Smooth muscle cell (in vitro differentiated cells): ENCODE results near the gene SLC16A10. TPM values are rescaled to one million over a fixed set of nuclear protein-coding genes. Genes with fewer than 3 reads are reported as not detected.
A peak's percentile ranks its signal among the peaks of the same experiment; 100 is the strongest.

Experiments
- DNase-seq: peaks from one replicate; lab custom pipeline; 2025; ENCODE audit not compliant: unreplicated experiment; lab: John Stamatoyannopoulos, UW
- H2AFZ ChIP-seq: fragments of 200-600 bp; sonication (generic); 2 replicates; pipeline ENCODE4 v1.6.0; 2016; ENCODE audit warnings: antibody characterized with exemption, low read depth, mild to moderate bottlenecking
- H3F3A ChIP-seq: fragments of 200-600 bp; sonication (generic); 2 replicates; pipeline ENCODE4 v1.6.0; 2017; ENCODE audit warnings: antibody characterized with exemption, low read depth
- H3K27ac ChIP-seq: fragments of 200-600 bp; sonication (generic); 2 replicates; pipeline ENCODE4 v1.5.1; 2016; ENCODE audit warnings: low read depth, mild to moderate bottlenecking
- H3K27me3 ChIP-seq: fragments of 200-600 bp; sonication (generic); 2 replicates; pipeline ENCODE4 v1.6.1; 2016; ENCODE audit warnings: low read depth, mild to moderate bottlenecking
- H3K36me3 ChIP-seq: fragments of 200-600 bp; sonication (generic); 2 replicates; pipeline ENCODE4 v1.5.1; 2016; ENCODE audit warnings: low read depth
- H3K4me1 ChIP-seq: fragments of 200-600 bp; sonication (generic); 2 replicates; pipeline ENCODE4 v1.5.1; 2016; ENCODE audit warnings: low read depth
- H3K4me2 ChIP-seq: fragments of 200-600 bp; sonication (generic); 2 replicates; pipeline ENCODE4 v1.6.0; 2016; ENCODE audit warnings: mild to moderate bottlenecking
- H3K4me3 ChIP-seq: fragments of 200-600 bp; sonication (generic); 2 replicates; pipeline ENCODE4 v1.5.1; 2016; ENCODE audit warnings: mild to moderate bottlenecking
- H3K79me2 ChIP-seq: fragments of 200-600 bp; sonication (generic); 2 replicates; pipeline ENCODE4 v1.6.0; 2016; ENCODE audit warnings: low read depth, mild to moderate bottlenecking
- H3K9ac ChIP-seq: fragments of 200-600 bp; sonication (generic); 2 replicates; pipeline ENCODE4 v1.6.0; 2016; ENCODE audit warnings: low read depth
- H3K9me3 ChIP-seq: fragments of 200-600 bp; sonication (generic); replicated peaks from 2 replicates; pipeline ENCODE4 v1.5.1; 2016; ENCODE audit warnings: low read depth
- H4K20me1 ChIP-seq: fragments of 200-600 bp; sonication (generic); 2 replicates; pipeline ENCODE4 v1.6.0; 2016; ENCODE audit warnings: low read depth
- WGBS: methylation state at CpG from one replicate; pipeline ENCODE4 v1.1.7; 2016; ENCODE audit warnings: low lambda C conversion rate; 5-methylcytosine and 5-hydroxymethylcytosine counted together
- polyA plus RNA-seq: library from polyadenylated mRNA; unstranded; fragments of >200 nt; fragmentation: Nextera tagmentation; extraction: Ambion mirVana; gene quantifications from 2 replicates; pipeline ENCODE4 v1.2.1, GENCODE V29; 2016
- small RNA-seq: library from RNA; depleted of rRNA; stranded (forward); fragments of <200 nt; gene quantifications from one replicate; pipeline ENCODE3, GENCODE V24; 2014
- total RNA-seq: library from RNA; depleted of rRNA; stranded (reverse); fragments of >200 nt; gene quantifications from 2 replicates; pipeline ENCODE4 v1.2.3, GENCODE V29; 2014
- TF ChIP-seq, protein P1 (sequence below): fragments of 200-600 bp; sonication (generic); IDR thresholded peaks from 2 replicates; pipeline ENCODE4 v1.5.1; 2017; ENCODE audit warnings: borderline replicate concordance, mild to moderate bottlenecking, antibody characterized with exemption; ENCODE audit not compliant: insufficient read depth, poor library complexity, severe bottlenecking

The SLC16A10 gene
- total and polyA plus RNA-seq, 2 experiments from 2014 or later: 0.87 to 1.4 TPM

DNA sequence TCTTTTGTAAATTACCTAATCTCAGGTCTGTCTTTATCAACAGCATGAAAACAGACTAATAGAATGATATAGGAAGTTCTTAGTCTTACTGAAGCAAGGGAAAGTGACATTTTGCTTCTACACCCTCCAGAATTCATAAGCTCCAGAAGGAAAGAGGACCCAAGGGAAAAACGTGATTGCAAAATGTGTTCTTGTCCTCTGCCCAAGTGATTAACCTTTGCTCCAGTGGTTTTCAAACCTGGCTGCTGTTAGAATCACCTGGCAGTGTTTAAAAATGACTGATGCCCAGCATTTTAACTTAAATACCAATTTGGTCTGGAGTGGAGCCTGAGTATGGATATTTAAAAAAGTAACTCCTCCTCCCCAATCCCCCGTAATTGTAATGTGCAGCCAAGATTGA lies 191.4 kb downstream of the SLC16A10 start:
- 96% methylated on average over 2 of the region's 2 CpGs for WGBS

DNA sequence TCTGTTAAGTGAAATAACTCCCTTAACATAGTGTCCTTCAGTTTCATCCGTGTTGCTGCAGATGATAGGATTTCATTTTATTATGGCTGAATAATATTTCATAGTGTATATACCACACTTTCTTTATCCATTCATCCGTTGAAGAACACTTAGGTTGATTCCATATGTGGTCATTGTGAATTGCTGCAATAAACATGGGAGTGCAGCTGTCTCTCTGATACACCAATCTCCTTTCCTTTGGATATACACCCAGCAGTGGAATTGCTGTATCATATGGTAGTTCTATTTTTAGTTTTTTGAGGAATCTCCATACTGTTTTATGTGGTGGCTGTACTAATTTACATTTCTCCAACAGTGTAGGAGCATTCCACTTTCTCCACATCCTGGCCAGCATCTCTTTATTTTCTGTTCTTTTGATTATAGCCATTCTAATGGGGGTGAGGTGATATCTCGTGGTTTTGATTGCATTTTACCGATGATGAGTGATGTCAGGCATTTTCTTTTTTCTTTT lies 193.2 kb downstream of the SLC16A10 start:
- TF ChIP-seq, protein P1, sequence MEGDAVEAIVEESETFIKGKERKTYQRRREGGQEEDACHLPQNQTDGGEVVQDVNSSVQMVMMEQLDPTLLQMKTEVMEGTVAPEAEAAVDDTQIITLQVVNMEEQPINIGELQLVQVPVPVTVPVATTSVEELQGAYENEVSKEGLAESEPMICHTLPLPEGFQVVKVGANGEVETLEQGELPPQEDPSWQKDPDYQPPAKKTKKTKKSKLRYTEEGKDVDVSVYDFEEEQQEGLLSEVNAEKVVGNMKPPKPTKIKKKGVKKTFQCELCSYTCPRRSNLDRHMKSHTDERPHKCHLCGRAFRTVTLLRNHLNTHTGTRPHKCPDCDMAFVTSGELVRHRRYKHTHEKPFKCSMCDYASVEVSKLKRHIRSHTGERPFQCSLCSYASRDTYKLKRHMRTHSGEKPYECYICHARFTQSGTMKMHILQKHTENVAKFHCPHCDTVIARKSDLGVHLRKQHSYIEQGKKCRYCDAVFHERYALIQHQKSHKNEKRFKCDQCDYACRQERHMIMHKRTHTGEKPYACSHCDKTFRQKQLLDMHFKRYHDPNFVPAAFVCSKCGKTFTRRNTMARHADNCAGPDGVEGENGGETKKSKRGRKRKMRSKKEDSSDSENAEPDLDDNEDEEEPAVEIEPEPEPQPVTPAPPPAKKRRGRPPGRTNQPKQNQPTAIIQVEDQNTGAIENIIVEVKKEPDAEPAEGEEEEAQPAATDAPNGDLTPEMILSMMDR: no peak

More for the DNA sequence above, 191.4 kb downstream of the SLC16A10 start:
- H3K4me1 ChIP-seq: no peaks in the 10 kb centered on the region
- DNase-seq: no peak
- no peak overlapping the region for H3K9ac ChIP-seq
- TF ChIP-seq, protein P1: no peak
- peaks cover 30% of the 10 kb centered on the region for H3K36me3 ChIP-seq
- H3K27ac ChIP-seq: no peak overlapping the region
- no peak overlapping the region for H3K4me2 ChIP-seq
- no peak overlapping the region for H3K4me3 ChIP-seq
- no peak overlapping the region for H2AFZ ChIP-seq
- peaks cover 22% of the 10 kb centered on the region for H3K79me2 ChIP-seq
- H4K20me1 ChIP-seq: no peaks in the 10 kb centered on the region
- H3K27me3 ChIP-seq: no peaks in the 10 kb centered on the region
- H3K9me3 ChIP-seq: peaks cover 14% of the 10 kb centered on the region
- no peaks in the 10 kb centered on the region for H3F3A ChIP-seq

More for the DNA sequence above, 193.2 kb downstream of the SLC16A10 start:
- peaks cover 20% of the 10 kb centered on the region for H3K36me3 ChIP-seq
- DNase-seq: no peak
- no peak overlapping the region for H2AFZ ChIP-seq
- no peaks in the 10 kb centered on the region for H4K20me1 ChIP-seq
- no peaks in the 10 kb centered on the region for H3K27me3 ChIP-seq
- no peak overlapping the region for H3K4me2 ChIP-seq
- H3K79me2 ChIP-seq: peaks cover 4% of the 10 kb centered on the region
- 89% methylated on average over 4 of the region's 4 CpGs for WGBS
- H3K9ac ChIP-seq: peak overlapping the region; percentile 5
- peaks cover 1% of the 10 kb centered on the region for H3K9me3 ChIP-seq
- H3K27ac ChIP-seq: no peak overlapping the region
- no peaks in the 10 kb centered on the region for H3F3A ChIP-seq
- no peak overlapping the region for H3K4me3 ChIP-seq
- no peaks in the 10 kb centered on the region for H3K4me1 ChIP-seq

Small RNA genes within 50 kb of the gene (small RNA-seq; reads per million reads assigned to genes)
- gene RNU6-960P: not detected

Other genes starting within 250 kb of the SLC16A10 start
- 56.7 and 67.8 TPM in 2 replicates for gene AMD1, start 212.7 kb upstream of the SLC16A10 start, total RNA-seq
- 20.8 and 31.2 TPM in 2 replicates for gene AMD1, start 212.7 kb upstream of the SLC16A10 start, polyA plus RNA-seq
- gene GTF3C6, start 128.8 kb upstream of the SLC16A10 start, total RNA-seq: 52.3 and 90.2 TPM in 2 replicates
- 88.5 and 102 TPM in 2 replicates for gene GTF3C6, start 128.8 kb upstream of the SLC16A10 start, polyA plus RNA-seq
- 29.0 and 34.5 TPM in 2 replicates for gene RPF2, start 105.5 kb upstream of the SLC16A10 start, total RNA-seq
- gene RPF2, start 105.5 kb upstream of the SLC16A10 start, polyA plus RNA-seq: 30.5 and 33.8 TPM in 2 replicates